ENCODE data around the gene COL27A1.

Gene COL27A1

GRCh38 chr9:114178756-114179450 is 23.6 kb downstream of the COL27A1 start:
- POLR2A ChIA-PET: no interaction called here
- no peak for TF ChIP-seq CTCF (IDR thresholded peaks at IDR 0.05; ENCODE audit: control extremely low read depth, extremely low read depth, low read depth, missing control alignments)
- no peak for DNase-seq (ENCODE audit: extremely low spot score)
- CTCF ChIA-PET: no interaction called here

GRCh38 chr9:114179516-114179915 is 24.2 kb downstream of the COL27A1 start:
- POLR2A ChIA-PET: no interaction called here
- TF ChIP-seq CTCF (IDR thresholded peaks at IDR 0.05; ENCODE audit: control extremely low read depth, extremely low read depth, low read depth, missing control alignments): no peak
- DNase-seq (ENCODE audit: extremely low spot score): no peak
- CTCF ChIA-PET: no interaction called here

- DNase-seq (ENCODE audit: extremely low spot score): no peak
- ChIA-PET POLR2A (no interaction called here), CTCF (interaction anchor here (1.3 kb wide), 1 partner anchor 110 kb away, joined by 3 read pairs; no protein-coding TSS in a partner anchor)
- no peak for TF ChIP-seq CTCF (IDR thresholded peaks at IDR 0.05; ENCODE audit: control extremely low read depth, extremely low read depth, low read depth, missing control alignments)
Measured at GRCh38 chr9:114180696-114181606, 25.6 kb downstream of the COL27A1 start.

GRCh38 chr9:114181607-114182409 is 26.5 kb downstream of the COL27A1 start:
- POLR2A ChIA-PET: no interaction called here
- CTCF ChIA-PET: interaction anchor here (1.3 kb wide), 1 partner anchor 109 kb away, joined by 3 read pairs; no protein-coding TSS in a partner anchor
- DNase-seq (ENCODE audit: extremely low spot score): no peak
- TF ChIP-seq CTCF (IDR thresholded peaks at IDR 0.05; ENCODE audit: control extremely low read depth, extremely low read depth, low read depth, missing control alignments): no peak

- DNase-seq (ENCODE audit: extremely low spot score): no peak
- ChIA-PET CTCF (no interaction called here), POLR2A (no interaction called here)
- TF ChIP-seq CTCF (IDR thresholded peaks at IDR 0.05; ENCODE audit: control extremely low read depth, extremely low read depth, low read depth, missing control alignments): no peak
Measured at GRCh38 chr9:114183006-114183405, 27.7 kb downstream of the COL27A1 start.

GRCh38 chr9:114184071-114184470 is 28.7 kb downstream of the COL27A1 start:
- no peak for DNase-seq (ENCODE audit: extremely low spot score)
- ChIA-PET CTCF (no interaction called here), POLR2A (no interaction called here)
- no peak for TF ChIP-seq CTCF (IDR thresholded peaks at IDR 0.05; ENCODE audit: control extremely low read depth, extremely low read depth, low read depth, missing control alignments)
